ENCODE measurements around the gene BRWD1.
A peak's percentile ranks its signal among the peaks of the same experiment; 100 is the strongest.

Gene BRWD1

GRCh38 chr21:39313571-39314142 lies at the start of gene BRWD1:
Gene BRWD1 (minus strand): TSS chr21:39313632. CDS start chr21:39313491, 141 bp downstream.
- peak; percentile 74 for DNase-seq (ENCODE audit: low spot score)

DNA sequence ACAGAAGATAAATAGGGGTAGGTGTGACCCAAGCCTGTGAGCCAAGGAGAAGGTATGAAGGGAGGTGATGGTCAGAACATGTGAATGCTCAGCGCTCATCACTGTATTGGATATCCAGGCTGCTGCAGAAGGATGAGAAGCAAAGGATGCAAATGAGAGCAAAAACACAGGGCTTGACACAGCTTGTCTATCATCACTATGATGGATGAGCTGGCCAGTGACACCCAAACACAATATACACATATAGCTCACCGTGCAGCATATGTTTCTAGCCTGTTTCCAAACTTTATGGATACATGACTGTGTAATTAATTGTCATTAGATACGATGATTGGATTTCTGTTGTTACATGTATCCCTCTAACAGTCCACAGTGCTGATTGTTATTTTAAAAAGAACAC lies 49.3 kb upstream of the BRWD1 start:
- DNase-seq (ENCODE audit: low spot score): no peak

DNA sequence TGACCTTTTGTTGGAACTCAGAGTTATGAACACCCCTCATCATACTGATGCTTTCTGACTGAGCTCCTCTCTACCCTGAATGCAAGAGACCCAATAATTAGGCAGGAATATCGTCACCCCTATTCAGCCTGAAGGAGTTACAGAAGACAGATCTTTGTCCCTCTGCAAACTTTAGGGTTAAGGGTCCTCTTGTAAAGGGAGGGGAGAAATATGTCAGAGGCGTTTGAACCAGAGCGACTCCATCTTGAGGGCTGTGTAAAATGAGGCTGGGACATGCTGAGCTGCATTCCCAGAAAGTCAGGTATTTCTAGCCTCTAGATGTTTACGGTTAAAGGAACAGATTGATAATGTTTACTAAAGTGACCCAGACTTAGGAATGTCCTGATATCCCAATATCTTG lies 46.0 kb upstream of the BRWD1 start:
- no peak for DNase-seq (ENCODE audit: low spot score)

DNA sequence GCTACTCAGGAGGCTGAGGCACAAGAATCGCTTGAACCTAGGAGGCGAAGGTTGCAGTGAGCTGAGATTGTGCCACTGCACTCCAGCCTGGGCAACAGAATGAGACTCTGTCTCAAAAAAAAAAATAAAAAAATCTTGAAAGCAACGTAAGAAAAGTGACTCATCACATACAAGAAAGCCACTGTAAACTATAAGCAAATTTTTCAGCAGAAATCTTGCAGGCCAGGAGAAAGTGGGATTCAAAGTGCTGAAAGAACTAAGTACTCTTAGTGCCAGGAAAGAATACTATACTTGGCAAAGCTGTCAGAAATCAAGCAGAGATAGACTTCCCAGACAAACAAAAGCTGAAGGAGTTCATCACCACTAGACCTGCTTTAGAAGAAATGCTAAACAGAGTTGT lies 39.9 kb upstream of the BRWD1 start:
- DNase-seq (ENCODE audit: low spot score): no peak

GRCh38 chr21:39350094-39351005 lies 36.9 kb upstream of the BRWD1 start:
- DNase-seq (ENCODE audit: low spot score): no peak

- DNase-seq (ENCODE audit: low spot score): peak; percentile 88
Observed at GRCh38 chr21:39349211-39350093, 36.0 kb upstream of the BRWD1 start.

- DNase-seq (ENCODE audit: low spot score): peak; percentile 41
Observed at GRCh38 chr21:39348355-39349210, 35.2 kb upstream of the BRWD1 start, which contains the start of gene HMGN1. Gene HMGN1 (minus strand): TSS chr21:39349088. CDS start chr21:39348917, 171 bp downstream.

DNA sequence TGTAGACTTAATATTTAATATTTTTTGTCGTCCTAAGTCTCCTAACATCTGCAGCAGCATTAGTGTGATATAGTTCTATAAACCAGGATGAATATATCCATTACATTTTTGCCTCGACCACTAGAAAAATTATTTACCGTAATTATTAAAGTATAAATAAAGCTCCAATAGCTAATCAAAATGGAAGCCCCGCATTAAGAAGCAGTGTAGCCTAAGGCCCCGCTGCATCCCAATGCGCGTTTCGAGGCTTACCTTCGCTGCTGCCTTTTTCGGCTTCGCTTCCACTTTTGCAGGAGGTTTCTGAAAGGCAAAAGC lies 34.6 kb upstream of the BRWD1 start:
- no peak for DNase-seq (ENCODE audit: low spot score)

GRCh38 chr21:39347537-39347936 lies 34.1 kb upstream of the BRWD1 start:
- DNase-seq (ENCODE audit: low spot score): no peak

GRCh38 chr21:39346671-39347331 lies 33.4 kb upstream of the BRWD1 start:
- no peak for DNase-seq (ENCODE audit: low spot score)

DNA sequence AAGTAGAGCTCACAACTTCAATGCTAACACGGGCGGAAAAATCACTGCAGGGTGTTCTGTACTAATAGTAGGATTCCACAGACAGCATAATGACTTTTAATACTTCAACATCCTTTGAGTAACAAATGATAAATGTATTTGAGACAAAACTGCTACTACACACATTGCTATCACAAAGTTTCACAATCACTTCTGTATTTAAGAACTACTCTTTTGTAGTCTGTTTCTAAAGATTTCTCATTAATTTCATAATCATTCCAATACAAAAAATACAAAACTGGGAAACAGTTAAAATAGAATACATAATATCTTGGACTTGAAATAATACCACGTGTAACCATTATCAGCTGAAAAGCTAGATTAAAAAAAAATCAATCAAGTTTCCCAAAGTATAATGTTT lies 32.8 kb upstream of the BRWD1 start:
- DNase-seq (ENCODE audit: low spot score): no peak

DNA sequence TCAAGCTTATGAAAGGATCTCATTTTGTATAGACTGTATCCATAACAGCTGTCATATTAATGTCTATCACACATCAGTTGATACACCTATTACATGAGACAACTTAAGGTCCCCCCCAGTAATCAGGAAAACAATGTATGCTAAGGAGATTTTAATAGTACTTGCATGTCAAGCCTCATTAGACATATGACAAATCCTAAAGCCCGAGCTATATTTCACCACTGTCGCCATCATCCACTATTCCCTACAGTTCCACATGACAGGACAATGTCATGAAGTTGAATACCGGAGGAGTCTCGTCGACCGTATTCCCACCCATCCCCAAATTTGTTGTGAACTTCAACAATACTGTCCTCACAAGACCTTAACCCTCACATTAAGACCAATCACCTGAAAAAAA lies 32.0 kb upstream of the BRWD1 start:
- no peak for DNase-seq (ENCODE audit: low spot score)

- DNase-seq (ENCODE audit: low spot score): no peak
Observed at GRCh38 chr21:39344848-39345247, 31.4 kb upstream of the BRWD1 start.

- no peak for DNase-seq (ENCODE audit: low spot score)
Observed at GRCh38 chr21:39341249-39341923, 28.0 kb upstream of the BRWD1 start.

- no peak for DNase-seq (ENCODE audit: low spot score)
Observed at GRCh38 chr21:39340687-39341086, 27.3 kb upstream of the BRWD1 start.

GRCh38 chr21:39339231-39339630 lies 25.8 kb upstream of the BRWD1 start:
- DNase-seq (ENCODE audit: low spot score): no peak

DNA sequence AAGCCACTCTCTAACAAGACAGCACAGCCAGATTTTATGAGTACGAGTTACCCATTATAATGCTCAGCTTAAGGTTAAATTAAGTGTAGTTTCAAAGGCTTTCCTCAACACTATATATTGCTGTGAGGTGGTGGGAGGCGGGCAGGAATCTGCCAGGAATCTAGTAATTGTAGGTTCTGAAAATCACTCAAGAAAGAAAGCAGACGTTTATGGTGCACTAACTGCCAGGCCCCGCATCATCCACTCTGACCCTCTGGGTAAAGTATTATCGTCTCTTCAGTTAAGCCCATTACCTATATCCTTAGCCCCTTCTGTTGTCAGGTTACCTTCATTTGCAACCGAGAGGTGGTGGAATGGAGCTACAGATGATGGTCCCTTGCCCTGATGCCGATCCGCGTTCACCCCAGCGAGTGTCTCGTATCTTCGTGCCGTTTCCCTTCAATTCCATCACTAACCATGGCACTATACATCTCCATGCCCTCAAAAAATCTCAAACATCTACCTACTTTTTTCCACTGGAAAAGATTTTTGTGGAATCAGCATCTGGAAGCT lies 23.1 kb upstream of the BRWD1 start:
- no peak for DNase-seq (ENCODE audit: low spot score)

GRCh38 chr21:39334611-39335010 lies 21.2 kb upstream of the BRWD1 start:
- DNase-seq (ENCODE audit: low spot score): no peak

- no peak for DNase-seq (ENCODE audit: low spot score)
Observed at GRCh38 chr21:39332175-39332574, 18.7 kb upstream of the BRWD1 start.

- no peak for DNase-seq (ENCODE audit: low spot score)
Observed at GRCh38 chr21:39330001-39330400, 16.6 kb upstream of the BRWD1 start.
